Activated CD8-positive, alpha-beta memory T cell treated with anti-CD3 and anti-CD28 coated beads, Interleukin-2, amount 50 U/mL, for 24 hours (primary cell): ENCODE measurements around the gene GRIN2A.

ENCODE experiments used
- DNase-seq: peaks from one replicate; pipeline ENCODE4 v3.0.0-alpha.2; 2020; ENCODE audit errors: extremely low read depth

The GRIN2A gene

DNA sequence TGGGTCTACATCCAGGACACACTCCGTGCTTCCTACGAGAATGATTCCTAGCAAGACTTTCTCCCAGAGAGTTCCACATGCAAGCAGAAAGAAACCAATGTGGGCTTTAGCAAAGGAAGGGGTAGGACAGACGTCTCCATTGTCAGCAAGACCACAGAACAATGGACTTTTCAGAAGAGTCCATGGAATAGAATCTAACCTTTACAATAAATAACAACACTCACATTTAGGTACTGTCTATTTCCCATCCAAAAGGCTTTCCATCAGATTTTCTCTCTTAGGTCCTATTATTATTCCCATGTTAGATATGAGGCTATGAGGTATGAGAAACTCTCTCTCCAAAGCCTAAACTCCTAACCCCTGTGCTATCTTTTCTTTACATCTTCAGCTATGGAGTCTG, 360.9 kb downstream of the GRIN2A start:
- DNase-seq, result no peak

GRCh38 chr16:9820476-9821246, 361.6 kb downstream of the GRIN2A start:
- no peak for DNase-seq

DNA sequence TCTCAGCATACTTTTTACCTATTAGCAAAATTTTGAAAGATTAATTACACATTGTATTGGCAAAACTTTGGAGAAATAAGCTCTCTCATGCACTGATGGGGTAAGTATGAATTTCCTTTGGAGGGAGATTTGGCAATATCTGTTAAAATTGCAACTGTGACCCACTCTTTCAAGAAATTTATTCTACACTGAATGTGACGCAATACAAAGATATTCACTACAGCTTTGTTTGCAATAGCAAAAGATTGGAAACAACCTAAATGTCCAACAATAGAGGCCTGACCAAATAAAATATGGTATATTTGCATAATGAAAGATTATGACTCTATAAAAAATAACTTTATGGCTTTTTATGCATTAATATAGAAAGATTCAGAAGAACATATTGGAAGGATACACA, 363.5 kb downstream of the GRIN2A start:
- no peak for DNase-seq

GRCh38 chr16:9817586-9817985, 364.6 kb downstream of the GRIN2A start:
- no peak for DNase-seq

DNA sequence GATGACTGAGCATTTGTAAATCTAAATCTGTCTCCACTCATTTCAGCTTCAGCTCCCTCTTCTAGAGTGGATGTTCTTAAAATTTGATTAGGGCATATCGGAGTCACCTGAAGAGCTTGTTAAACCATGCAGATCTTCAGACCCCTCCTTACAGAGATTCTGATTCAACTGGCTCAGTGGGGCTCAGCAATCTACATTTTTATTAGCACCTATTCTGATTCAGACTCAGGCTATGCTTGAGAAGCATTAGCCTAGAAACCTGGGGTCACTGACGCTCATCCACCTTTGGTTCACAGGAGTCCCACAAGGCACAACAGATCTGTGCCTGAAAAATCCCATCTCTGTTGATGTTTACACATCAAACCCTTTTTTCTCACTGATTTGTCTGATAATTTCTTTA, 365.6 kb downstream of the GRIN2A start:
- no peak for DNase-seq

DNA sequence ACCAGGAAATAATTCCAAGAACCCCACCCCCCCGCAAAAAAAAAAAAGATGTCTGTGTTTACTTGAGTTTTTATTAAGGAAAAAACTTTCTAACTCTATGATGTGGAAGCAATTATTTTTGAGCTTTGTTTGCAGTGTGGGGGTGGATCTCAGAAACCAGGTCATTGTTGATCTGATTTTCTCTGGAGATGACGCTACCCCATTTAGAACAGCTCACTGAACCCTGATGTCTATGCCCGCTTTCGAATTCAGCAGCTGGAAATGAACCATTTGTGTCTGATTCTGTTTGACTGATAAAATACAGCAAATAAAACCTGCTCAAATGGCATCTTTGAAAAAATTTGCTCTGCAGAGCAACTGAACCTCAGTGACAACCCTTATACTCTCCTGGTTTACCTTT, 368.6 kb downstream of the GRIN2A start:
- no peak for DNase-seq

- DNase-seq, result no peak
Observed at GRCh38 chr16:9808210-9808609, 374.0 kb downstream of the GRIN2A start.

DNA sequence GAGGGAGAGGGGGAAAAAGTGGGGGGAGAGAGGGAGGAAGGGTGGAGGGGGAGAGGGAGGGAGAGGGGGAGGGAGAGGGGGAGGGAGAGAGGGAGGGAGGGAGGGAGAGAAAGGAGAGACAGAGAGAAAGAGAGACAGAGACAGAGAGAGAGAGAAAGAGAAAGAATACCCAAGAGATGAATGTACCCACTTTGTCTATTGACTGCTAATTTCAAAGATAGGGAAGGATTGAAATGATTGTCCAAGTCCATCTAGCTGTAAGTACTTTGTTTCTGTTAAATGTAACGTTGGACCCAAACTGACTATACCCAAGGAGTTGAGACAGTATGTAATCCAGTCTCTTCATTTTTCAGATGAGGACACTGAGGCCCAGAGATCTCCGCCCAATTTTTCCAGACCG, 374.9 kb downstream of the GRIN2A start:
- no peak for DNase-seq

DNA sequence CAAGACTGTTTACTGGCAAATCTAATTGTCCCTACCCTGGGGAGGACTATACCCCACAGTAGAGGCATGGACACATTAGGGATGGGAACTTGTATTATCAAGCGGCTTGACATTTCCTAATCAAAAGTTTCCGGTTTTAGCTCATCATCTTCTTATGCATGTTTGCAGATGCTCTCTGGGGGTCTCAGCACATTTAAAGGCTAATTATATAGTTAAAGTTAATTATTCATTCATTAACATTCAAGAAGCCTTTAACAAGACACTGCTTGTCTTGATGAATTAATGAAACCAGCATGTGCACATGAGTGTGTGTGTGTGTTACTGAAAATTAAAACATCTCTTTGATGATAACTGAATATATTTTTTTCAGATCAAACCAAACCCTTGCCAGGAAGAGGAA, 377.1 kb downstream of the GRIN2A start:
- DNase-seq, result no peak

GRCh38 chr16:9802160-9802559, 380.1 kb downstream of the GRIN2A start:
- DNase-seq, result no peak

DNA sequence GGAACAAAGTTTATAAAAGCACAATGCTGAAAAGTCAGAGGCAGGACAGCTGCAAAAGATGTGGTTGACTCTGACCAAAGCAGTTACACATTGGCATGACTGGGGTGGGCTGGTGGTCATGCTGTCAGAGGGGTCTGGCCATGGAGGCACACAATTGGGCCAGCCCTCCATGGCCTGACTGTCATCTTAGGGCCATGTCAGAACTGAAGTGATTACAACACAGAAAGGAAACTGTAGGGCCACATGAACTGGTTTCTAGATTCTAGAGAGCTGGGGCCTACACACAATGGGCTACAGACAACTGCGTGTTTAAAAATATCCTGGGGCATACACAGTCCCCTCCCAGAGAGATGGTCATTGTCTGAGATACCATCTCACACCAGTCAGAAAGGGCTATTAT, 380.6 kb downstream of the GRIN2A start:
- no peak for DNase-seq

GRCh38 chr16:9800186-9800738, 382.0 kb downstream of the GRIN2A start:
- DNase-seq, result no peak

DNA sequence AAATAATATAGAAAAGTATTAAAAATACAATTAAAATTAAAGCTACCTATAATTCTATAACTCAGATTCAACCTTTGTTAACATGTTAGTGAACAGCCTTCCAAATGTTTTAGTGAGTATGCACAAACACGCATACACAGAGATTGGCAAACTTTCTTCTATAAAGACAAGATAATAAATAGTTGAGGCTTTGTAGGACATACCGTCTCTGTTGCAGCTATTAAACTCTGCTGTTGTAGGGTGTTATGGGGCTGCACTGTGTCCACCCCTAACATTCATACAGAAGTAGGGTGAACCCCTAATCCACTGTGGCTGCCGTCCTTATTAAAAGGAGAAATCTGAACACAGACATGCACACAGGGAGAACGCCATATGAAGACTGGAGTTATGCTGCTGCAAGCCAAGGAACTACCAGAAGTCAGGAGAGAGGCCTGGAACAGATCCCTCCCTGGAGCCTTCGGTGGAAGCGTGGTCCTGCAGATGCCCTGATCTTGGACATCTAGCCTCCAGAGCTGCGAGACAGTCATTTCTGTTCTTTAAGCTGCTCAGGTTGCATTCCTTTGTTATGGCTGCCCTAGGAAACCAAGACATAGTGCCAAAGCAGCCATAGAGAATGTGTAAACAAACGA, 383.2 kb downstream of the GRIN2A start:
- no peak for DNase-seq

GRCh38 chr16:9798474-9798873, 383.8 kb downstream of the GRIN2A start:
- no peak for DNase-seq

DNA sequence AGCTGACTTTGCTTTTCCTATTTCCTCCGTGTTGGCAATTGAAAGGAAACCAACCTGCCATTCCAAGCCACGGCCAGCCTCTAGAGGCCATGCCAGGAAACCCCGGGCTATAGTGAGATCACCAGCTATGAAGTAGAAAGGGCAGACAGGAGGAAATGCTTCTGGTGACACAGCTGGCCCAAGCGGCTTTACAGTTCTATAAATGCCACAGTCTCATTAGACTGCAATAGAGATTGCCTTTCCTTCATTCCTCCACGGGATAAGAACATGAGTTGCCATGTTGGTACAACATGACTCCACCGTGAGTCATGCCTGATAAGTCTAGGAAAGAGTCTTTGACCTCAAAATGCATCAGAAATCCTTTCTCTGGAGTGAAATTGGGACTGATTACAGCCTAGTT, 384.9 kb downstream of the GRIN2A start:
- DNase-seq, result no peak

DNA sequence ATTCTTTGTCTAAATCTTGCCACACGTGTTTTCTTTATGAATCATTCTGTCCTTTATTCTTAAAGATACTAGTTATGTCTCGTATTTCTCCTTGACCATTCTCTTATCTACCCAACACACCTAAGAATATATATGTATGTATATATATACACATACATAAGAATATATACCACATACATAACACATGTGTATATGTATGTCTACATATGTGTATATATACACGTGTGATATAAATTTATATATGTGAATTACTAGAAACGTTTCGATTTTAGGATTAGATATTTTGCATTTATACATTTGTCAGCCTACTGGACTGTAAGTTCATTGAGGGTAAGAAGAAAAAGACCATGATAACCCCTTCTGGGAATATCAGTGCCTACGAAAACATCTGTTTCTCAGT, 388.6 kb downstream of the GRIN2A start:
- DNase-seq, result no peak

- no peak for DNase-seq
Observed at GRCh38 chr16:9791556-9791955, 390.7 kb downstream of the GRIN2A start.

DNA sequence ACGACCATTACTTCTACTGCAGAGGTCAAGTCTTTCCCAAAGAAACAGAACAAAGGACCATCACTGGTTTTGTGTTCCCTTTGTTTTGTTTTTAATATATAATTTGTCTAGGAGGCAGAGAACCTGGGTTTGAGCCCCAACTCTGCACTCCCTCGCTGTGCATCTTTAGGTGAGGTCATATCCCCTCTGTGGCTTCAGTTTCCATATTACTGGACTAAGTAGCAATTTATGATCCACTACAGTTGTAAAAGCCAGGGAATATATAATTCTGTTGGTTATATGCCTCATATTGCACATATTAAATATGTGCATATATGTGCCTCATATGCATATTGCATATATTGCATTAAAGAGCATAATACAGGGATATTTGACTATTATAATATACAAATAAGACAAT, 392.0 kb downstream of the GRIN2A start:
- DNase-seq, result no peak

DNA sequence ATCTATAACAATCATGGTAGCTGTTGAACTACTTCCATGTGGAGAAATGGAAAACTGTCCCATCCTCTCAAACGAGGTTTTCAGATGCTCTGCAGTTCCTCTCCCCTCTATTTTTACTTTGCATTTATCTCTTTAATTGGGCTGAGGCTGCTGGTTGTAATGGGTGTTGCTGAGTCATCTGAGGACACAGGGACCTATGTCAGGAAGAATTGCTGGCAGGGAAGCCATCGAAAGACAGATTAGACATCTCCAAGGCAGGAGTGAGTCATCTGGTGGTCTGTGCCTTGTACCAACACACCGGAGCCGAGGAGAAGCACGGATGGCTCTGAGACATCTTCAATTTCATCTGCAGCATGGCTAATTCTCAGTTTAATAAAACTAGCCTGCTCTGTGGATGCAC, 394.5 kb downstream of the GRIN2A start:
- no peak for DNase-seq

GRCh38 chr16:9780831-9781230, 401.4 kb downstream of the GRIN2A start:
- no peak for DNase-seq

GRCh38 chr16:9778849-9779248, 403.4 kb downstream of the GRIN2A start:
- no peak for DNase-seq

- no peak for DNase-seq
Observed at GRCh38 chr16:9775998-9776397, 406.2 kb downstream of the GRIN2A start.

DNA sequence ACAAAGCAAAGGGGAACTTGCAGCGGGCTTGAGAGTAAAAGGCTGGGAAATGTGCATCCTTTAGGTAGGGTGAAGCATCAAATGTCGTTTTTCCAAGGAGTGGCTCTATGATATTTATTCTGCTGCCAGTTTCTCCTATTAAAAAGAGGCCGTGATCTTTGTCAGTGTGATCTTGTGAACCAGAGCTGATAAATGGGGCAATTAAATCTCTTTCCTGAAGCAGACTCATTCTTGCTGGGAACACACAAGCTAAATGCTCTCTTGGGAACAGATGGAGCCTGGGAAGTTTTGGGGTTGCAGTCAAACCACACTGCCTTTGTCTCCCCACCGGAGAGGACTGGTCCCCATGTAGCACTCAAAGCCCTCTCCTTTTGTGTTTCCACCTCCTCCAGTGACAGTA, 408.9 kb downstream of the GRIN2A start:
- no peak for DNase-seq
